HepG2 (cell line): ENCODE results near the gene ESRRB.

Experiments
- ATF3 ChIP-seq: sonication (generic); formaldehyde crosslinking; IDR thresholded peaks from 2 replicates; pipeline ENCODE4 v1.4.0; 2020; ENCODE audit warnings: missing genetic modification reagents
- CBFB ChIP-seq: sonication (generic); formaldehyde crosslinking; IDR thresholded peaks from 2 replicates; pipeline ENCODE4 v1.4.0; 2020; ENCODE audit warnings: missing genetic modification reagents
- CBX1 ChIP-seq: IDR thresholded peaks from one replicate; pipeline ENCODE4 v1.6.1; 2016; ENCODE audit warnings: antibody characterized with exemption, low read depth
- CREM ChIP-seq, 2 experiments: sonication (generic) in 1 of 2; formaldehyde crosslinking in 1 of 2; IDR thresholded peaks; 2 replicates each; pipeline versions ENCODE4 v1.4.0 to v1.6.1; 2016 to 2020; ENCODE audit warnings: antibody characterized with exemption in 1 of 2, mild to moderate bottlenecking in 1 of 2, missing genetic modification reagents in 1 of 2
- CTCF ChIP-seq: sonication (generic); formaldehyde crosslinking; IDR thresholded peaks from 2 replicates; pipeline ENCODE4 v1.5.0; 2020; ENCODE audit warnings: mild to moderate bottlenecking, missing genetic modification reagents, moderate library complexity
- FOXP4 ChIP-seq: sonication (generic); formaldehyde crosslinking; IDR thresholded peaks from 2 replicates; pipeline ENCODE4 v1.4.0; 2020; ENCODE audit warnings: missing genetic modification reagents
- HMGXB4 ChIP-seq, 2 experiments: sonication (generic) in 1 of 2; formaldehyde crosslinking in 1 of 2; IDR thresholded peaks; 2 replicates each; pipeline versions ENCODE4 v1.4.0 to v1.6.1; 2018 to 2020; ENCODE audit warnings: missing genetic modification reagents in 2 of 2, borderline replicate concordance in 1 of 2, low read depth in 1 of 2, mild to moderate bottlenecking in 1 of 2, missing biosample characterization in 1 of 2
- JUND ChIP-seq: sonication (generic); formaldehyde crosslinking; IDR thresholded peaks from 2 replicates; pipeline ENCODE4 v1.8.0; 2022; ENCODE audit warnings: mild to moderate bottlenecking, missing genetic modification reagents
- PCBP1 ChIP-seq: fragments of 200-400 bp; formaldehyde crosslinking; IDR thresholded peaks from 2 replicates; pipeline ENCODE4 v1.6.1; 2017; ENCODE audit warnings: mild to moderate bottlenecking, low read depth, low read length, borderline replicate concordance
- RFX5 ChIP-seq: IDR thresholded peaks from 2 replicates; pipeline ENCODE4 v1.6.1; 2011; ENCODE audit warnings: low read depth, low read length, improper control_type of control experiment

- no peak for TF ChIP-seq JUND (CRISPR knock-in tag)
- no peak for TF ChIP-seq CBFB (CRISPR knock-in tag)
- no peak for TF ChIP-seq CTCF (CRISPR knock-in tag)
- no peak for TF ChIP-seq RFX5
- TF ChIP-seq FOXP4 (CRISPR knock-in tag), result no peak
- TF ChIP-seq CREM (IDR thresholded peaks at IDR 0.05), result no peak
- TF ChIP-seq CREM (CRISPR knock-in tag; IDR thresholded peaks at IDR 0.05), result no peak
- TF ChIP-seq HMGXB4 (CRISPR knock-in tag; IDR thresholded peaks at IDR 0.05; ENCODE audit: borderline replicate concordance in 1 of 2, low read depth in 1 of 2), result no peak
- no peak for TF ChIP-seq PCBP1
- no peak for TF ChIP-seq CBX1
- TF ChIP-seq ATF3 (CRISPR knock-in tag), result no peak
These were observed 13.9 kb downstream of the ESRRB start for GRCh38 chr14:76389841-76390240.
